NCI-H2227 (cell line): Measurements from ENCODE around the gene GKAP1.
"Not testable (repeated sequence)": the region's sequence is repeated elsewhere in the genome, so short reads cannot be mapped to it uniquely, and the experiment has no call there.

Source experiments
- DNase-seq: peaks from one replicate; lab custom pipeline; 2025; ENCODE audit not compliant: unreplicated experiment; lab: John Stamatoyannopoulos, UW

GKAP1 gene

DNA sequence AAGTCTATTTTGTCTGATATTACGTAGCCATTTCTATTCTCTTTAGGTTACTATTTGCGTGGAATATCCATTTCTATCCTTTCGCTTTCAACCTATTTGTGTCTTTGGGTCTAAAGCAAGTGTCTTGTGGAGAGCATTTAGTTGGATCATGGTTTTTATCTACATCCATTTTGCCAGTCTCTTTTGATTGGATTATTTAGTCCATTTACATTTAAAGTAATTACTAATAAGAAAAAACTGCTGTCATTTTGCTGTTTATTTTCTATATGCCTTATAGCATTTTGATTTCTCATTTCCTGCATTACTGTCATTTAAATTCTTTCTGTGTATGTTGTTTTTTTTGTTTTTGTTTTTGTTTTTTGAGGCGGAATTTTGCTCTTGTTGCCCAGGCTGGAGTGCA lies 83.8 kb downstream of the GKAP1 start:
- DNase-seq: no peak

- DNase-seq: not testable (repeated sequence)
Measured at GRCh38 chr9:83728591-83729368, 88.8 kb downstream of the GKAP1 start.

DNA sequence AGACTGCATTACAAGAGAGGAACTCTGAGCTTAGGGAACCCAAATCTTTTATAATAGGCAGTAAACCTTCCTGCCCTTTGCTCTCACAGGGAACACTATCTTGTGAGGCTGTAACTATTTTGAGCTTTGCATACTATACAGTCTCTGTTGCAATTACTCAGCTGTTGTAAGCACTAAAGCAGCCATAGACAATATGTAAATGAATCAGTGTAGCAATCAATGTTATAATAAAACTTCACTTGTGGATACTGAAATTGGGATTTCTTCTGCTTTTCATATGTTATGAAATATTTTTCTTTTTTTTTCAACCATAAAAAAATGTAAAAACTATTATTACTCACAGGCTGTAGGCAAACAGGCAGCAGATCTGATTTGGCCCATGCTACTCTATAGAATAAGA lies 93.1 kb downstream of the GKAP1 start:
- no peak for DNase-seq

DNA sequence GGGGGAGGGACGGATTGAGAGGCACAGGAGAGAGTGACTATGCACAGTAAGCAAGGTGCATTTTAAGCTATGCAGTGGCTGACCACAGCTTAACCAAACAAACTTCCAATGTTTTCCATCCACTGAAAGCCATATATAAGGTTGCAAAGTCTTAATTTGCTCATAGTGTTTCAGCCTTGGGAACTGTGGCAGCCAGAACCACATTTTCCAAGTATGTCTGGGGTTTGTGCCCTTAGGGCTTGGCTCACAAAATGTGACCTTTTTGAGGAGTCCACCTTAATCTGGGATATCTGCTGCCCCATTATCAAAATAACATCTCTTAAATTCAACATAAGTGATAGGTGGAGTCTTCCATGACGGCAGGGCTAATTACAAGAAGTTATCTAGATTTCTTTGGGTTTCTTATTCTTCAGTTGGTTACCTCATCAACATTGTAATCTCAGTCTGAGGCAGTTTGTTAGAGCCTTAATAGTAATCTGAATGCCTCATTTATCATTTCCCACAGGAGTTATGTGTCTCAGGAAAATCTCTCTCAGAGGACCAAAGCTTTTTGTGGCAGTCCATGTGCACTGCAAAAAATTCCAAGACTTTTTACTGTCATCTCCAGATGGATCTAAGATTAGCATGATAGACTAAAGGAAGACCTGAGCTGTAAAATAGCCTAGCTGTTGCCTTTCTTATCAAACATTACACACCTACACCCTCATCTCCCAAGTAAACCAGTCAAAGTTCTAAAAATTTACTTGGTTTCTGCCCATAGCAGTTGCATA lies 94.7 kb downstream of the GKAP1 start:
- no peak for DNase-seq

DNA sequence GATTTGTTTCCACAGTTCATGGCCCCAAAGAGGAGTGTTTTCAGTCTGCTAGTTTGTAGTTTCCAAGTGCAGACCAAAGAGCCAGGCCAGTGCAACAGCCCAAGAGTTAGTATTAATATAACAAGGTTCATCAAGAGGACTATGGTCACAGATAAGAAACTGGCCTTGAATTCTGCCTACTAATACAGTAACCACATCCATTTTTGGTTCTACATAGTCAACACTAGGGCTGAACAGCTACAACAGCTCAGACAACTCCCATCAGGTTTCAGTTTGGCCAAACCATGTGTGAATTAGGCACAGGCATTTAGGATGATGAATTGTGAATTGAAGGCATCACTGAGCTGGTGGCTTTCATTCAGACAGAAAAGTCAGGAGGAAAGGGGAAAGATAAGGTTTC lies 96.1 kb downstream of the GKAP1 start:
- no peak for DNase-seq

DNA sequence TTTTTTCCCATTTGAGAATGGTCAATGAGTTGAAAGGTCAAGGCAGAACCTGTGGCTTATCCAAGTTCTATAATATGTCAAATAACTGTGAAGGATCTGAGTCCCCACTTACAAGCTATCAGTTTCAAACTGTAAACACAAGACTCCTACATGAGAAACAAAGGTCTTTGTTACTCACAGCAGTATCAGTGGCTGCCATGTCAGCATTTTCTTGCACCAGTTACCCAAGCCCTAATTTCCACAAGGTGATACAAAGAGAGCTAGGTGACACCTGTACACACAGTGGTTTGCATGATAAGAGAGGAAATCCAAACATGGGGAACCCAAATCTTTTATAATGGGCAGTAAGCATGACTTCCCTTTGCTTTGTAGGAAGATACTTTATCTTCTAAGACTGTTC lies 101.8 kb downstream of the GKAP1 start:
- DNase-seq: no peak

DNA sequence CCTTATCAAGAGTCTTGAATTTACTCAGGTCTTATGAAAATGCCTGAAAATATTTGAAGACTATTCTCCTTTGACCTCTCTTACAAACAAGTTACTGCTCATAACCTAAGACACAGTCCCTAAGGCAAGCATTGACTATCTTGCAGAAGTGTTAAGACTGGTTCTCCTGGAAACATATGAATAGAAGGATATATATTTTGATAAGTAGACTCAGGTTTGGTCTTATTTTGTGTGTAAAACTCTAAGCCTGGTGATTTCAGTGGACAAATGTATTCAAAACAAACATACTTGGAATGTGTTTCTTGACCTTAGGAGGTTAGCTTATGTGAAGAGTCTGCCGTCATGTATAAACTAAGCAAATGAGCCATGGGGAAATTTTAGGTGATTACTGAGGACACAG lies 102.3 kb downstream of the GKAP1 start:
- no peak for DNase-seq

DNA sequence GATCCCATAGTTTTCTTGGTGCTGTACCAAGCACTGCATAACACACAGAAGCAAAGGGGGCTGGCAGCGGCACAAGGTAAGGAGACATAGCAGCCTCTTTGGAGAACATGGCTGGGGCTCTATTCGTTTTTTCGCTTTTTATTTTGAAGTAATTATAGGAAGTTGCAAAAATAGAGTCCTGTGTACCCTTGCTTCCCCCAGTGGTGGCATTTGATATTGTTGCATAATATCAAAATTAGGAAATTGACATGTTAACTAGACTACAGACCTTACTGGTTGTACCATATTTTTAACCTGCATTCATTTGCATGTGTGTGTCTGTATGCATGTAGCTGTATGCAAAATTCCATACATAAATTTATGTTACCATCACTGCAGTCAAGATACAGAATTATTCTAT lies 103.2 kb downstream of the GKAP1 start:
- no peak for DNase-seq

GRCh38 chr9:83708515-83709158 lies 108.9 kb downstream of the GKAP1 start:
- peak; percentile 27 for DNase-seq

DNA sequence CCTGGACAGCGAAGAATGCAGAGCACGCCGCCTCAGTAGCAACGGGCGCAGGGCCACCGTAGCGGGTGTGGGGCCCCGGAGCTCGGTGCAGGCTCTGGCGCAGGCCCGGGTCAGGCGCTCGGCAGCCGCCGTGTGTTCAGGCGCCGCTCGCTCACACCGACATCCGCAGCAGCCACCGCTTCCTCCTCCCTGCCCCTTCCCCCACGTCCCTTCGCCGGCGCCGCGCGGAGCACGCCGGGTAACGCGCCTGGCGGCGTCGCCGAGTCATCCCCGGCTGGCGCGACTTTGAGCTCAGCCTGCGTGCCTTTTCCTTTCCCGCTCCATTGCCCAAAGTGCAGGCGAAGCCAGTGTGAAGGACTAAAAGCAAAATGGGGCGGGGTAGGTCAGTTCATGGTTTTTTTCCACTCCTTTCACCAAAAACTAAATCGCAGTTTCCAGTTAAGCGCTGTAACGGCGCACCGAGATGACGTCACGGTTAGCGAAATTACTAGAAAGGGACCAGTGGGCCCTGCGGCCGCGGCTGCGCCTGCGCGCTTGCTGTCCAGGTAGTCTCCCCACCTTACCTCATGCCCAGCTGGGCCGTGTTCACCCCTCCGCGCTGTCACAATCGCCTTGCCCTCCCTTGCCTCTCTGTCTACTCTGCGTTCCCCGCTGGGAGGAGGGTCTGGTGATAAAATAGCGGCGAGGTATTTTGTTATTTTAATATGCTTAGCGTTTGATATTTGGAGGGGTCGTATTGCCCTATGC lies 109.6 kb downstream of the GKAP1 start, which contains the start of gene UBQLN1:
UBQLN1 (minus strand) TSS at position 191 of the 747 bp plus-strand sequence. CDS start 279 bp downstream, outside the sequence.
- DNase-seq: peak; percentile 90

- no peak for DNase-seq
Measured at GRCh38 chr9:83707518-83707767, 110.1 kb downstream of the GKAP1 start.

DNA sequence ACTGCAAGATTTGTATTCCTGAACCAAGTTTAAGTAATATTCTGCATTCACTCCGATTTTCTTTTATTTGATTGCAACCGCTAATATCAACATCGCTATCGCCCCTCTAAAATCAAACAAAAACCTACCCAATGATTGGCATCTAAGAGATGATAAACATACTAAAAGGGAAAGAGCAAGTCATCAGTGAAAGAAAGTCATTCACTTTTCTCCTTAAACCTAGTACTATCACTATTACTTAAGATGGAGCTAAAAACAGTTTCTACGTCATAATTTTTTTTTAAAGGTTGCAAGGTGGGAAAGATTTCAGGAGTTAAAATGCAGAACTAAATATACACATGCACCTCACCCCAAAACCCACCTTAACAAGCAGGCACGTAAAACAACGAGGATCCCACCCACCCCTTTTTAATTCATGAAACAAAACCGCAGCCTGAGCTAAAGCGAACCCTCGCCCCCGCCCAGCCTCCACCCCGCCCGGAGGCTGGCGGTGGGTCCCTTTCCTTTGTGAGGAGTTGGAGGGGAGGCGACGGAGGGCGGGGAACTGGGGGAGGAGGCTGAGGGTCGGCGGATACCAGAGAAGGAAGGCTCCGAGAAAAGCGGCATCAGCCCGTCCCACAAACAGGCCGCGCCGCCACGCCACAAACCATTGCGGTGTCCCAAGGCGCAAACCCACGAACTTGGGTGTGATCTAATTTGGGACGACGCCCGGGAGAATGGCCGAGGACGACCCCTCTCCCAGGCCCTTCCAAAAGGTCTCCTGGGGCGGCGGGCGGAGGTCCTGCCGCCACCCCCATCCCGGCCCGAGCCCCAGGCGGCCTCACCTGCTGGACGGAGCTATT lies 110.7 kb downstream of the GKAP1 start:
- peak; percentile 71 for DNase-seq

DNA sequence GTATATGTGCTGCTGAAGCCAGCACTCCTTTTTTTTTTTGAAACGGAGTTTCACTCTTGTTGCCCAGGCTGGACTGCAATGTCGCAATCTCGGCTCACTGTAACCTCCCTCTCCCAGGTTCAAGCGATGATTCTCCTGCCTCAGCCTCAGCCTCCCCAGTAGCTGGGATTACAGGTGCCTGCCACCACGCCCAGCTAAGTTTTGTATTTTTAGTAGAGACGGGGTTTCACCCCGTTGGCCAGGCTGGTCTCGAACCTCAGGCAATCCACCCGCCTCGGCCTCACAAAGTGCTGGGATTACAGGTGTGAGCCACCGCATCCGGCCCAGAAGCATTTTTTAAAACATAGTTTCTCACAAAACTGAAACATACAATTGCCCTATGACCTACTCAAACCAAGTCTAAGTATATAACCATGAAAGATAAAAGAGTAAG lies 112.3 kb downstream of the GKAP1 start:
- DNase-seq: not testable (repeated sequence)

DNA sequence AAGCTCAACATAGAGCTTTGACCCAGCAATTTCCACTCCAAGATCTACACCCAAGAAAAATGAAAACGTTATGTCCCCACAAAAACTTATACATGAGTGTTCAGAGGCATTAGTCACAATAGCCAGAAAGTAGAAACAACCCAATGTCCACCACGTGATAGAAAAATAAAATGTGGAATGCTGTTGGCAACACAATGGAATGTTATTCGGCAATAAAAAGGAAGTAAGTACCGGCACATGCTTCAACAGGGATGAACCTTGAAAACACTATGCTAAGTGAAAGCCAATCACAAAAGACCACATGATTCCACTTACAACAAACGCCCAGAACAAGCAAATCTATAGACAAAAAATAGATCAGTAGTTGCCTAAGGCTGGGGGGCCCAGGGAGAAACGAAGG lies 115.8 kb downstream of the GKAP1 start:
- no peak for DNase-seq

DNA sequence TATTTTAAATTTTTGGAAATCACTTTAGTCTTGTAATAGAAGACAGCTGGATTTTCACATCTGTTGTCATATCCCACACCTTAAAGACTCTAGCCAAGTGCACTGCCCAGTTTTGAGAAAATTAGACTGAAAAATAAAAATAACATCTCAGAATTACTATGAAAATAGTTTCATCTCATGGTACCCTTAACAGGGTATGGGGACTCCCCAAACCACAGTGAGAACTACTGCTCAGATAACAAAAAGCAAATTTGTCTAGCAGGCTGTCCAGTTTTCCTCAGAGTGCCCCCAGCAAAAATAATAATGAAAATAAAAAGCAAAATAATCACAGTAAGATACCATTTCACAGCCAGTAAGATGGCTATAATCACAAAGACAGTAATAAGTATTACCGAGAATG lies 116.3 kb downstream of the GKAP1 start:
- DNase-seq: no peak

DNA sequence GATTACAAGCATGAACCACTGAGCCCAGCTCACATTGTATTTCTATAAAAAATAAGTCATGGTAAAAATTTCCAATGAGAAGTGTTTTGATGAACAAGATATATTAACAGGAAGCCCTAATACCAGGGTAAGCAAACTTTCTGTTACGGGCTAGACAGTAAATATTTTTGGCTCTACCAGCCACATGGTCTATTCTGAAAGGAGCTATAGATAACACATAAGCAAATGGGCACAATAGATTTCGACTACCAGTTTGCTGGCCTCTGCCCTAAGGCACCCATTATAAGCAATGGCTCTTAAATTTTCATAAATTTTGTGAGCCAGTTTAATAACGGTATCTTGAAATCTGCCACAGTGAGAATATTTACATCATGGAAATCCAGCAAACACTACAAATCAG lies 118.0 kb downstream of the GKAP1 start:
- DNase-seq: no peak

- DNase-seq: no peak
Measured at GRCh38 chr9:83698976-83699585, 118.5 kb downstream of the GKAP1 start.

GRCh38 chr9:83691492-83691891 lies 126.1 kb downstream of the GKAP1 start:
- DNase-seq: no peak
